RPMI7951 (cell line): ENCODE results near the gene FOXC1. TPM values are rescaled to one million over a fixed set of nuclear protein-coding genes. Genes with fewer than 3 reads are reported as not detected.

Experiments
- DNase-seq: peaks from one replicate; pipeline ENCODE4 v3.0.0-alpha.2; 2012; ENCODE audit warnings: low read depth
- total RNA-seq: library from RNA; depleted of rRNA; stranded (reverse); fragments of >200 nt; shearing (Covaris generic); gene quantifications from 2 replicates; pipeline ENCODE4 v1.2.3, GENCODE V29; 2014; rRNA removed

Gene FOXC1
- total RNA-seq, 1 experiment from 2014 or later: 2.0 TPM

DNA sequence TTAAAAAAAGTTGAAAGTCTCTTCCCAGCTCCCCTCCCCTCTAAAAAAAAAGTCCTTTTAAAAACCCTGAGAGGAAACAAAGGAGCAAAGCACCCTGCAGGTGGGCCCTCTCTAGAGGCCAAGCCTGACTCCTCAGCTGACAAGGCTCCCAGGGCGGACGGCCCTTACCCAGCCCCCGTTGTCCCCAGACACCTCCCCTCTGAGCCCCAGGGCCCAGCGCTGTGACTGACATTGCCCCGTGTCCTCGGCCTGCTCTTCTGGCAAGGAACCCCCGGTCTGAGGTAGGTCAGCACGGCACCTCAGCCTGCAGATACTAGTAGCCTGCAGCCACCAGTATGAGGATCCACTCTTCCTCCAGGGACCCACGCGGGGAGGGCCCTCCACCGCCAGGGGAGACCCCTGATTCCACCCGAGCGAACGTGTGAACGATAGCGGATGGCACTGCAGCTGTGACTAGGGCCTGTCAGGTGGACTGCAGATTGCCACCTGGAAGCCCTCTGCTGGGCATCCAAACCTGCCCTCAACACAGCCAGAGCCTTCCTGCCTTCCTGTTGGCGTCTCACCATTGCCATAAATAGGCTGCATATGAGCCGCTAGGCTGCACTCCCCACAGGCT, 34.2 kb downstream of the FOXC1 start:
- no peak for DNase-seq

DNA sequence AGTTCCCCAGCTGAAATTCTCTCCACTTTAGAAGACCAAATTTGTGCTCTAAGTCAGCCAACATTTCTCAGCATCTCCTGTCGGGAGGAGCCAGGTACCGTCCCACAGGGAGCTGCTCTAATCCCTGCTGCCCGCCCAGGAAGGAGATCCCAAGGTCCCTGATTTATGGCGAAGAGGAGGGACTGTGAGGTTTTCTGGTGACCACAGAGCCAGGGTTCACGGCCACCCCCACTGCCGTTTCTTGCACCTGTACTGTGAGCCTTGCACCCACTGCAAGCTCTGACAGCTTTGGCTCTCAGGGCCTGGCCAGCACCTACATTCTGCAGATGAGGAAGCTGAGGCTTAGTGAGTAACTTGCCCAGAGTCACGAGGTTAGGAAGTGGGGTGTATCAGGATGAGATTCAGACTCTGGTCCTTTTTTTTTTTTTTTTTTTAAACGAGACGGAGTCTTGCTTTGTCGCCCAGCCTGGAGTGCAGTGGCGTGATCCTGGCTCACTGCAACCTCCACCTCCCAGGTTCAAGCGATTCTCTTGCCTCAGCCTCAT, 34.9 kb downstream of the FOXC1 start:
- DNase-seq: no peak

DNA sequence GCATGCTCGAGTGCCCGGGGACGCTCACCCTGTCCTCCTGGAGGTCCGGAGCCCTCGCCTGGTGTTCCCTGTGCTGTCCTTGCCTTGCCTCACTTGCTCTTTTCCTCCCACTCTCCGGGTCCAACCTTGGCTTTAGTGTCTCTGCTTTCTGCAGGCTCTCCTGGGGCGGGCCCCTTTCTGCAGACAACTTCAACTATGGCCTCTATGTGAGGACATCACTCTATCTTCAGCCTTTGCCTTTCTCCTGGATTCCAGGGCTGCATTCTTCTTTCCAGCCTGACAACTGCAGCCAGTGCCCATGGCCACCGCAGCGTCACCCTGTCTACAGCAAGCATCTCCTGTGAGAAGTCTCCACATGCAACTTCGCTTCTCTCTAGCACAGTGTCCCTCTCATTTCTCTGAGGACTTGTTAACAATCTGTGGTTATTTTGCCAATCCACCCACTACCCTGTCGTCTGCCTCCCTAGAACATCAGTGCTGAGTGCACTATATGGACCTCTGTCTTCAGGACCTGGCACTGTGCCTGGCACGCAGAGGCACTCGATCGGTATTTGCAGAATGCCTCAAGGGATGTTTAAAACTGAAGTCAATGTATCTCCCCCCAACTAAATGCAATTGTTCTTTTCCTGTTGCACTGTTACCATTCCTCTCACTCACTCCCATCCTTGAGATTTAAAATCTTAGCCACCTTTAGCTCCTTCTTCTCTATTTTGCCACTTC, 35.9 kb downstream of the FOXC1 start:
- DNase-seq: no peak

DNA sequence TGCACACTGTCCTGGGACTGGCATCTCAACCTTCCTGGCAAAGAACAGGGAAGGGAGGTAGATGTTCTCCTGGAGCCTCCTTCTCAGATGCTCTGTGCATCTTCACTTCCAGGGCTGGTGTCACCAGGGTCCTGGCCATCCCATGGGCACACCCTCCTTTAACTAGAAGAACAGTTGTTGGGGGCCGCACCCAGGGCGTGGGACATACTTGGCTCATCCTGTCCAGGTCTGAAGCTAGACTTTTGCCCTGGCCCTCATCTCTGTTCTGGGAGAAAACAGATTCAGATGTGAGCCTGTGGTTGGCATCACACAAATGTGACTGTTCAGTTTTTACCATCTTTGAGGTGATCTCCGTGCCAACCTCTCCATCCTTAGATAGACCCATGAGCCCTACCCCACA, 41.6 kb downstream of the FOXC1 start:
- no peak for DNase-seq

DNA sequence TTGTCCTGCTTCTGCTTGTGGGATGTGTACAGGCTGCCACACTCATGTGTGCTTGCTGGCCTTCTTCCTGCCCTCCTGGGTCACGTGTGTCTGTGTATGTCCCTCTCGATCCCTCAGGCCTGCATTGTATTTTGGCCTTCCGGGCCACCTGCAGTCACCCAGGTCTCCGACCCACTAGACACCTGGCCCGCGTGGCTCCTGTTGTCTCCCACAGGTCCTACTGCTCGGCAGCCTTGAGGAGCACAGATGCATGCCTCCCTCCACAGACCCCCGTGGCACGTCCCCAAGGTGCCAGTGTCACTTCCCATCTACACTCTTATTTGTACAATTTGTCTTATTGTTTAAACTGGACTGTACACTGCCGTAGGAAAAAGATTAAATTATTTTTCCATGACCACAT, 43.1 kb downstream of the FOXC1 start:
- no peak for DNase-seq

DNA sequence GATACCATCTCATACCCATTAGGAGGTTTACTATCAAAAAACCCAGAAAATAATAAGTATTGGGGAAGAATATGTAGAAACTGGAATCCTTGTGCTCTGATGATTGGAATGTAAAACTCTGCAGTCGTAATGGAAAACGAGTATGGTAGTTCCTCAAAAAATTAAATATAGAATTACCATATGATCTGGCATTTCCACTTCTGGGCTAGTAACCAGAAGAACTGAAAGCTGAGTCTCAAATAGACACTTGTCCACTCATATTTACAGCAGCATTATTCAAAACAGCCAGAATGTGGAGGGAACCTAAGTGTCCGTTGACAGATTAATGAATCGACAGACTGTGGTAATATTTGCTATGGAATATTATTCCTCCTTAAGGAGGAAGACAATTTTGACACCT, 44.3 kb downstream of the FOXC1 start:
- DNase-seq: no peak

DNA sequence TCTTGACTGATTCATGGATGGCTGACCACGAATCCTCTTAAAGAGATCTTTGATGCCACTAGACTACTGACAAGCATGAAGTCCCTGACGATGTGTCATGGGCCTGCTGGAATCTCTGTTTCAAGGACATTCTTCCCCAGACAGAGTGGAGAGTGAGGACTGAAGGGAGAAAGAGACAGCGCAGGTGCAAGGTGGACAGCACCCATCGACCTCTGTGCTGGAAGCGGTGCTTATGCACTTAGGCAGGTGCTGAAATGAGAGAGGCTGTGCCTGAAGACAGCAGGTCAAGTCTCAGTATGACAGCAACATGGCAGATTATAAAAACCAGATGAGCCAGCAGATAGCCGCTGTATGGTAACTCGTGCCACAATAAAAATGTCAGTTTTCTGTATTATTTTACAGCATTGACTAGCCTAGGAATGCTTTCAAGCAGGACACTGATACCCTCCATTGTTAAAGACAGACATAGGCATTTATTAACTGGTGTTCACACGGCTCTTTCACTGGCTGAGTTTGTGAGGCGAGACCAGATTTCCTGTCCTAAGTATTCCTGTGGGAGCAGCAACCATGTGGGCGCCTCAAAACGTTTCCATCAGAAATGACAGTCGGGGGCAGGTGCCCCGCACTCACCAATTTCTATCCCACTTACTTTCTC, 47.5 kb downstream of the FOXC1 start:
- no peak for DNase-seq

- DNase-seq: no peak
These were observed 48.1 kb downstream of the FOXC1 start for GRCh38 chr6:1657771-1658165.

DNA sequence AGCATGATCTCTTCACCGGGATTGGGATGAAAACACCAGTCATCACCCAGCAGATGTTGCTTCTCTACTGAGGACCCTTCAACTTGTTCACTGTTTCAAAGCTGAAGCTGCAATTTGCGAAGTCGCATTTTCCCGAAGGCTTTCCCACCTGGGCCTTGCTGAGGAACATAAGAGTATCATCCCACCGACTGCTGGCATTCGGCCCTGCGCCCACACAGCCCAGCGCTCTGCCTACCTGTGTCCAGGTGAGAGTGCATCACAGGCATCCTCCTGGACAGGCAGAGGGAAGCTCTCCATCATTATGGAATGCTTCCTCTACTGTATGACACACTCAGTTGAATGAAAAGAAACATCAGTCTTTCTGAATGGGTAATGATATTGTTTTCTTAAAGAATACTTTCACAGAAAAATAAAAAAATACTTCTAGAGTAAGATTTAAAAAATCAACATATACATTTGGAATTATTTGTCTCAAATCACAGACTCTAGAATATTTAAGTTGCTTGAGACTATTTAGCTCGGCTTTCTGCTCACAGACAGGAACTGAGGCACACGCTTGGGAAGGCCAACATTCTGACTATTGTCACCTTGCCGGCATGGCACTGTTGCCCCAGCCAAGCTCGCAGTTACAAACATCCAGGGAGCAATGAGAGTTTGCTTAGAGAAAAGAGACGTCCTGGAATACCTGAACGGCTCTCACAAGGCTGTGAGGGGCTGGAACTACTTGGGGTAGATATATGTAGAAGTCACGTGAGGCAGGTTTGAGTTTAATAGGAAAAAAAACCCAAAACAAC, 48.7 kb downstream of the FOXC1 start:
- no peak for DNase-seq

GRCh38 chr6:1659816-1660215, 50.1 kb downstream of the FOXC1 start:
- no peak for DNase-seq

DNA sequence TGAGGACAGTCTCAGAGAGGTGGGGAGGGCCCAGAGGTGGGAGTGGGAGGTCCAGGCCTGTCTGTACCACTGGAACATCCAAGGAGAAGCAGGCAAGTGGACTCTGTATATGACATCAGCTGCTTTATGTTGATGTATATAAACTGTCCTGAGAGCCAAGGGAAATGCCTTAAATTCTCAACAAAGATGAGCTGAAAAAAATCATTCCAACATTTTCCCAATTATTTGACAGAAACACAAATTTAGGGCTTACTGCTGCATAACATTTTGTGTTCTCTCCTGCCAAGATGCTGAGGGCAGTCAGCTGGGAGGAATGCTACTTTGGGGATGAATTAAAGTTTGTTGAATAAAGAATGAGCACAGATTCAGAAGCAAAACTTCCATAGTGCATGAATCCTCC, 52.8 kb downstream of the FOXC1 start:
- no peak for DNase-seq

Other genes with a start within 250 kb of the FOXC1 start
- 1.1 and 2.0 TPM in 2 replicates for gene FOXF2, start 220.3 kb upstream of the FOXC1 start, total RNA-seq